Left lung (tissue), 10 donors: ENCODE results near the gene CAMK2A. TPM values are rescaled to one million over a fixed set of nuclear protein-coding genes. Genes with fewer than 3 reads are reported as not detected.
"Not testable (repeated sequence)": the region's sequence is repeated elsewhere in the genome, so short reads cannot be mapped to it uniquely, and the experiment has no call there.

Experiments
- ATAC-seq: fragments of 200-7000 bp; cut with Tn5 transposase; one replicate; pipeline ENCODE4 v1.9.1; 2020; ENCODE audit warnings: moderate library complexity
- DNase-seq, 4 donors: peaks; one replicate each; pipeline ENCODE4 v3.0.0-alpha.2; 2013 to 2020
- H3K27ac ChIP-seq, 2 donors: fragments of 200-600 bp; sonication (generic) in 1 of 2; one replicate each; pipeline versions ENCODE4 v1.5.0 to v1.8.0; 2020 to 2021
- H3K27me3 ChIP-seq, 2 donors: fragments of 200-600 bp; sonication (generic) in 1 of 2; one replicate each; pipeline versions ENCODE4 v1.5.0 to v1.8.0; 2020 to 2021
- H3K36me3 ChIP-seq, 2 donors: fragments of 200-600 bp; sonication (generic) in 1 of 2; one replicate each; pipeline versions ENCODE4 v1.5.0 to v1.8.0; 2020 to 2021
- H3K4me1 ChIP-seq, 2 donors: fragments of 200-600 bp; one replicate each; pipeline ENCODE4 v1.8.0; 2021
- H3K4me3 ChIP-seq, 2 donors: fragments of 200-600 bp; sonication (generic) in 1 of 2; one replicate each; pipeline versions ENCODE4 v1.5.0 to v1.8.0; 2020 to 2021; ENCODE audit warnings: mild to moderate bottlenecking in 1 of 2
- H3K9me3 ChIP-seq, 2 donors: fragments of 200-600 bp; sonication (generic) in 1 of 2; one replicate each; pipeline versions ENCODE4 v1.5.0 to v1.8.0; 2020 to 2021
- CTCF ChIP-seq, 2 donors: fragments of 200-600 bp; sonication (generic) in 1 of 2; IDR thresholded peaks; one replicate each; pipeline versions ENCODE4 v1.5.0 to v1.8.0; 2021; ENCODE audit warnings: antibody characterized with exemption in 2 of 2
- intact Hi-C, 2 donors: fragments of 100-400 bp; cut with DNase I; formaldehyde crosslinking; loops; one replicate each; pipeline versions ENCODE4 v1.11.2 to v1.14.2; 2022
- polyA plus RNA-seq, 6 donors: library from polyadenylated mRNA; unstranded; fragments of 120-200 nt; gene quantifications; one replicate each; pipeline ENCODE4 v1.2.1, GENCODE V29; 2013; ENCODE audit not compliant: insufficient read length in 6 of 6
- total RNA-seq, 2 donors: library from RNA; stranded (reverse); fragmentation: NEBNext Ultra II Directional; extraction: Animal tissue kit (Norgen Biotek cat#: 25700); gene quantifications; one replicate each; pipeline ENCODE4 v1.2.1, GENCODE V29; 2021
- donor health status: DM: no; HTN: yes; CAD: no.
- donor health status: DM: no; HTN: no; CAD: no.

CAMK2A gene
- total and polyA plus RNA-seq, 8 donors, result 0.64 to 5.8 (median 4.7) TPM

- H3K27me3 ChIP-seq, result no peaks in the 10 kb centered on the region
- no peaks in the 10 kb centered on the region for H3K36me3 ChIP-seq
- no peak for DNase-seq
- H3K27ac ChIP-seq, result no peak overlapping the region
- ATAC-seq, result no peak
- TF ChIP-seq CTCF (IDR thresholded peaks at IDR 0.05), result no peak
- no peaks in the 10 kb centered on the region for H3K4me1 ChIP-seq
- no peaks in the 10 kb centered on the region for H3K9me3 ChIP-seq
- H3K4me3 ChIP-seq, result no peak overlapping the region
- intact Hi-C loops, result no loop called here
These were observed 53.3 kb downstream of the CAMK2A start for GRCh38 chr5:150236313-150236712.

GRCh38 chr5:150235500-150235854, 54.1 kb downstream of the CAMK2A start:
- intact Hi-C loops, result no loop called here
- DNase-seq (peak in 1 of 4 donors; percentile 20), ATAC-seq (no peak)
- no peaks in the 10 kb centered on the region for H3K36me3 ChIP-seq
- no peak overlapping the region for H3K4me3 ChIP-seq
- H3K9me3 ChIP-seq, result no peaks in the 10 kb centered on the region
- no peaks in the 10 kb centered on the region for H3K4me1 ChIP-seq
- H3K27me3 ChIP-seq, result no peaks in the 10 kb centered on the region
- TF ChIP-seq CTCF (IDR thresholded peaks at IDR 0.05), result no peak
- H3K27ac ChIP-seq, result no peak overlapping the region

- H3K4me3 ChIP-seq, result no peak overlapping the region
- no peaks in the 10 kb centered on the region for H3K27me3 ChIP-seq
- peak in 1 of 4 donors; percentile 36 for DNase-seq
- peak; percentile 33 for ATAC-seq
- no peaks in the 10 kb centered on the region for H3K9me3 ChIP-seq
- no peaks in the 10 kb centered on the region for H3K36me3 ChIP-seq
- intact Hi-C loops, result no loop called here
- no peak overlapping the region for H3K27ac ChIP-seq
- no peak for TF ChIP-seq CTCF (IDR thresholded peaks at IDR 0.05)
- H3K4me1 ChIP-seq, result no peaks in the 10 kb centered on the region
These were observed 54.7 kb downstream of the CAMK2A start for GRCh38 chr5:150234576-150235499.

GRCh38 chr5:150233706-150234105, 55.9 kb downstream of the CAMK2A start:
- H3K4me3 ChIP-seq, intact Hi-C loops, H3K27ac ChIP-seq, H3K27me3 ChIP-seq, H3K9me3 ChIP-seq, H3K36me3 ChIP-seq, ATAC-seq, H3K4me1 ChIP-seq: not testable (repeated sequence)
- peak in 1 of 4 donors; percentile 28 for DNase-seq

GRCh38 chr5:150230842-150231241, 58.7 kb downstream of the CAMK2A start:
- Histone ChIP-seq H3K9me3 (no peaks in the 10 kb centered on the region), H3K4me3 (no peak overlapping the region), H3K27ac (no peak overlapping the region), H3K27me3 (no peaks in the 10 kb centered on the region), H3K36me3 (no peaks in the 10 kb centered on the region), H3K4me1 (no peaks in the 10 kb centered on the region)
- ATAC-seq, result no peak
- no peak for DNase-seq
- no peak for TF ChIP-seq CTCF (IDR thresholded peaks at IDR 0.05)
- intact Hi-C loops, result no loop called here
